GM19240 (cell line): Measurements from ENCODE around the gene APOBEC3C.
"Not testable (repeated sequence)": the region's sequence is repeated elsewhere in the genome, so short reads cannot be mapped to it uniquely, and the experiment has no call there.

ENCODE experiments used
- DNase-seq: peaks from one replicate; pipeline ENCODE4 v3.0.0; 2011; ENCODE audit warnings: low spot score; ENCODE audit not compliant: insufficient read length

APOBEC3C gene

GRCh38 chr22:39020021-39020651 lies 6.1 kb downstream of the APOBEC3C start:
- DNase-seq, result not testable (repeated sequence)

GRCh38 chr22:39021552-39022250 lies 7.6 kb downstream of the APOBEC3C start:
- no peak for DNase-seq

- no peak for DNase-seq
Measured at GRCh38 chr22:39024519-39025308, 10.7 kb downstream of the APOBEC3C start.

- no peak for DNase-seq
Measured at GRCh38 chr22:39026509-39027150, 12.6 kb downstream of the APOBEC3C start.

GRCh38 chr22:39027717-39028116 lies 13.7 kb downstream of the APOBEC3C start:
- no peak for DNase-seq

- DNase-seq, result no peak
Measured at GRCh38 chr22:39028281-39028680, 14.2 kb downstream of the APOBEC3C start.

- DNase-seq, result no peak
Measured at GRCh38 chr22:39029227-39029626, 15.2 kb downstream of the APOBEC3C start.

- DNase-seq, result no peak
Measured at GRCh38 chr22:39030705-39031104, 16.6 kb downstream of the APOBEC3C start.

- not testable (repeated sequence) for DNase-seq
Measured at GRCh38 chr22:39031434-39032295, 17.6 kb downstream of the APOBEC3C start.

GRCh38 chr22:39037071-39037470 lies 23.0 kb downstream of the APOBEC3C start:
- not testable (repeated sequence) for DNase-seq

- no peak for DNase-seq
Measured at GRCh38 chr22:39039306-39040126, 25.5 kb downstream of the APOBEC3C start.

- not testable (repeated sequence) for DNase-seq
Measured at GRCh38 chr22:39040155-39040537, 26.1 kb downstream of the APOBEC3C start.

GRCh38 chr22:39040538-39041296 lies 26.7 kb downstream of the APOBEC3C start, which contains the start of gene APOBEC3F:
Gene APOBEC3F (plus strand): TSS chr22:39040864. CDS start chr22:39040961, 97 bp downstream.
- not testable (repeated sequence) for DNase-seq

- no peak for DNase-seq
Measured at GRCh38 chr22:39041908-39042307, 27.9 kb downstream of the APOBEC3C start.

- not testable (repeated sequence) for DNase-seq
Measured at GRCh38 chr22:39043063-39043462, 29.0 kb downstream of the APOBEC3C start.

GRCh38 chr22:39045136-39045535 lies 31.1 kb downstream of the APOBEC3C start:
- DNase-seq, result not testable (repeated sequence)

- not testable (repeated sequence) for DNase-seq
Measured at GRCh38 chr22:39049486-39049885, 35.4 kb downstream of the APOBEC3C start.

GRCh38 chr22:39051844-39052495 lies 37.9 kb downstream of the APOBEC3C start:
- not testable (repeated sequence) for DNase-seq
